GM11168 (cell line): Measurements from ENCODE around the gene BTBD8.
"Not testable (repeated sequence)": the region's sequence is repeated elsewhere in the genome, so short reads cannot be mapped to it uniquely, and the experiment has no call there.

Experiments used
- in situ Hi-C: fragments of 300-500 bp; cut with MboI; formaldehyde crosslinking; loops from one replicate; pipeline ENCODE4 v1.12.0; 2022; ENCODE audit warnings: low sequenced_read_pairs; ENCODE audit not compliant: unreplicated experiment

BTBD8 gene

GRCh38 chr1:92080128-92080985 is at the start of gene BTBD8:
Gene BTBD8 (plus strand): TSS chr1:92080345. CDS start chr1:92080572, 227 bp downstream.
- in situ Hi-C loops, result no loop called here

GRCh38 chr1:92030656-92031107 is 49.5 kb upstream of the BTBD8 start:
- in situ Hi-C loops, result no loop called here

GRCh38 chr1:92031281-92032110 is 48.6 kb upstream of the BTBD8 start:
- in situ Hi-C loops, result no loop called here

- in situ Hi-C loops, result no loop called here
Measured at GRCh38 chr1:92037400-92037799, 42.7 kb upstream of the BTBD8 start.

- in situ Hi-C loops, result no loop called here
Measured at GRCh38 chr1:92038695-92039346, 41.3 kb upstream of the BTBD8 start.

GRCh38 chr1:92040971-92041370 is 39.2 kb upstream of the BTBD8 start:
- in situ Hi-C loops, result no loop called here

GRCh38 chr1:92043621-92044020 is 36.5 kb upstream of the BTBD8 start:
- in situ Hi-C loops, result no loop called here

GRCh38 chr1:92045766-92046495 is 34.2 kb upstream of the BTBD8 start:
- in situ Hi-C loops, result no loop called here

GRCh38 chr1:92051948-92052347 is 28.2 kb upstream of the BTBD8 start:
- in situ Hi-C loops, result no loop called here

- in situ Hi-C loops, result no loop called here
Measured at GRCh38 chr1:92065042-92065441, 15.1 kb upstream of the BTBD8 start.

GRCh38 chr1:92066321-92066720 is 13.8 kb upstream of the BTBD8 start:
- in situ Hi-C loops, result no loop called here

GRCh38 chr1:92070892-92071291 is 9.3 kb upstream of the BTBD8 start:
- in situ Hi-C loops, result no loop called here

- in situ Hi-C loops, result not testable (repeated sequence)
Measured at GRCh38 chr1:92074446-92074845, 5.7 kb upstream of the BTBD8 start.

- in situ Hi-C loops, result no loop called here
Measured at GRCh38 chr1:92075311-92075710, 4.8 kb upstream of the BTBD8 start, which contains the start of gene SETSIP. Gene SETSIP (minus strand): TSS chr1:92075411. CDS start chr1:92075411, 0 bp downstream.

- in situ Hi-C loops, result no loop called here
Measured at GRCh38 chr1:92076363-92076762, 3.8 kb upstream of the BTBD8 start.

- in situ Hi-C loops, result not testable (repeated sequence)
Measured at GRCh38 chr1:92078077-92078476, 2.1 kb upstream of the BTBD8 start.

- in situ Hi-C loops, result no loop called here
Measured at GRCh38 chr1:92079441-92079840, 704 bp upstream of the BTBD8 start.

GRCh38 chr1:92081031-92081430 is 886 bp downstream of the BTBD8 start:
- in situ Hi-C loops, result no loop called here

- in situ Hi-C loops, result no loop called here
Measured at GRCh38 chr1:92084651-92085050, 4.5 kb downstream of the BTBD8 start.

GRCh38 chr1:92085727-92086126 is 5.6 kb downstream of the BTBD8 start:
- in situ Hi-C loops, result no loop called here
